Measurements from ENCODE around the gene KRT40.

The KRT40 gene

GRCh38 chr17:40995116-40995515 is 11.0 kb upstream of the KRT40 start:
- no peaks in the 10 kb centered on the region for H3K36me3 ChIP-seq (ENCODE audit: control insufficient read depth, low read depth, low read length)
- no peak overlapping the region for H3K27ac ChIP-seq (ENCODE audit: low read length)
- no peaks in the 10 kb centered on the region for H3K9me3 ChIP-seq (ENCODE audit: control insufficient read depth, low read depth, low read length)
- H3K4me1 ChIP-seq (ENCODE audit: control insufficient read depth, low read depth, low read length), result no peaks in the 10 kb centered on the region
- no peaks in the 10 kb centered on the region for H3K27me3 ChIP-seq (ENCODE audit: control insufficient read depth, insufficient read depth, low read length)
- H3K9ac ChIP-seq (ENCODE audit: low read length), result no peak overlapping the region
- no peak overlapping the region for H3K4me3 ChIP-seq (ENCODE audit: low read length)

DNA sequence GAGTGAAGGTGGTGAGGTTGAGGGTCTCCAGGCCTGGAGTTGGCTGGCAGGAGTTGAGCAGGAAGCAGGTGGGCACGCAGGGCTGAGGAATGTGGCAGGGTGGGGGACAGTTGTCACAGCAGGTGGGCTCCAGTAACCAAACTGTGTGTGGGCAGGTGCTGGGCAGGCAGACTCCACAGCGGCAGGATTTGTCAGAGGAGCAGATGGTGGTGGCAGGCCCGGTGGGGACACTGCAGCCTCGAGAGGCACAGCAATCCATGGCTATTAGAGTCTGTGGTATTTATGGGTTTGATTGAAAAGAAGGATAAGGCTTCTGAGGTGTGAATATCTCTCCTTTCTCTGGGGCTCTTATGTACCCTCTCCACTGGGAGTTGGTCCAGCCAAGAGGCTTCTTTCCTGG is 9.7 kb upstream of the KRT40 start, which contains the start of gene KRTAP3-3:
Gene KRTAP3-3, minus strand, starts transcription at position 326 of the 400 bp plus-strand sequence. Its CDS starts 67 bp downstream, at position 259.
- H3K27ac ChIP-seq (ENCODE audit: low read length), result no peak within 1 kb of the TSS
- H3K36me3 ChIP-seq (ENCODE audit: control insufficient read depth, low read depth, low read length), result no peaks in the 10 kb centered on the region
- no peaks in the 10 kb centered on the region for H3K27me3 ChIP-seq (ENCODE audit: control insufficient read depth, insufficient read depth, low read length)
- no peak within 1 kb of the TSS for H3K4me3 ChIP-seq (ENCODE audit: low read length)
- H3K9me3 ChIP-seq (ENCODE audit: control insufficient read depth, low read depth, low read length), result no peaks in the 10 kb centered on the region
- H3K4me1 ChIP-seq (ENCODE audit: control insufficient read depth, low read depth, low read length), result no peaks in the 10 kb centered on the region
- no peak within 1 kb of the TSS for H3K9ac ChIP-seq (ENCODE audit: low read length)

DNA sequence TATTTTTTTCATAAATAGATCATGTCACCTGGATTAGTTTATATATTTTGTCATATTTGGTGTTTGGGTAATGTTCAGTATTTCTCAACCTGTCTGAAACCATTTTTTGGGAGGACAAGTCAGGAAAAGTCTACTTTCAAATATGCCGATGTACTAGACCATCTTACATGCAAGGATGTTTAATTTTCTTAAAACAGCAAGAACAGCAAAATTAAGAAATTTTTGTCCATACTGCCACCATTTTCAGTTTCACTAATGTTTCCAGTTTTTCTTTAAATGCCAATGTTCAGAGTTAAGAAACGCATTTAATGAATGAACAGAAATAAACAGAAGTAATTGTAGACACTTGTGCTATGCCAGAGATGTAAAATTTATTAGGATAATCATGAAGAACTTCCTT is 9.0 kb upstream of the KRT40 start:
- Histone ChIP-seq H3K36me3 (ENCODE audit: control insufficient read depth, low read depth, low read length) (no peaks in the 10 kb centered on the region), H3K4me1 (ENCODE audit: control insufficient read depth, low read depth, low read length) (no peaks in the 10 kb centered on the region), H3K9ac (ENCODE audit: low read length) (no peak overlapping the region), H3K9me3 (ENCODE audit: control insufficient read depth, low read depth, low read length) (no peaks in the 10 kb centered on the region), H3K27me3 (ENCODE audit: control insufficient read depth, insufficient read depth, low read length) (no peaks in the 10 kb centered on the region), H3K27ac (ENCODE audit: low read length) (no peak overlapping the region), H3K4me3 (ENCODE audit: low read length) (no peak overlapping the region)

DNA sequence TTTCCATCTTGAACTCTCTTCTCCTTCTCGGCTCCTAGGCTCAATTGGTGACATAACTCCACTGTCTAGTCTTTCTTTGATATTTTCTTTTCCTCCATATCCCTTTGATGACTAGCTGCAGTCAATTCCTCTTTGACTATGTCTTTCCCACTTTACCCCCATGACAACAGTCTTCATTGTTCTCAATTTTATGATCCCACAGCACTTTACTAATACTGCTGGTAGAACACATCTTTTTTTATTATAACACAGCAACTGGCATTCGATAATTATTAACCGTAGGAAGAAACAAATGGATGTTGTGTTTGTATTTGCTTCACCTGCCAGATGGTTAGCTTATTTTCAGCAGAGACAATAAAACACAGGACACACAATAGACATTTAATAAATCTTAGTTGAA is 8.5 kb upstream of the KRT40 start:
- H3K36me3 ChIP-seq (ENCODE audit: control insufficient read depth, low read depth, low read length), result no peaks in the 10 kb centered on the region
- no peaks in the 10 kb centered on the region for H3K4me1 ChIP-seq (ENCODE audit: control insufficient read depth, low read depth, low read length)
- H3K9me3 ChIP-seq (ENCODE audit: control insufficient read depth, low read depth, low read length), result no peaks in the 10 kb centered on the region
- H3K9ac ChIP-seq (ENCODE audit: low read length), result no peak overlapping the region
- H3K27ac ChIP-seq (ENCODE audit: low read length), result no peak overlapping the region
- H3K4me3 ChIP-seq (ENCODE audit: low read length), result no peak overlapping the region
- H3K27me3 ChIP-seq (ENCODE audit: control insufficient read depth, insufficient read depth, low read length), result no peaks in the 10 kb centered on the region

GRCh38 chr17:40986920-40987319 is 2.8 kb upstream of the KRT40 start:
- Histone ChIP-seq H3K4me1 (ENCODE audit: control insufficient read depth, low read depth, low read length) (no peaks in the 10 kb centered on the region), H3K9ac (ENCODE audit: low read length) (no peak overlapping the region), H3K27me3 (ENCODE audit: control insufficient read depth, insufficient read depth, low read length) (no peaks in the 10 kb centered on the region), H3K9me3 (ENCODE audit: control insufficient read depth, low read depth, low read length) (no peaks in the 10 kb centered on the region), H3K27ac (ENCODE audit: low read length) (no peak overlapping the region), H3K4me3 (ENCODE audit: low read length) (no peak overlapping the region), H3K36me3 (ENCODE audit: control insufficient read depth, low read depth, low read length) (no peaks in the 10 kb centered on the region)

- H3K27ac ChIP-seq (ENCODE audit: low read length), result no peak overlapping the region
- H3K9ac ChIP-seq (ENCODE audit: low read length), result no peak overlapping the region
- H3K9me3 ChIP-seq (ENCODE audit: control insufficient read depth, low read depth, low read length), result no peaks in the 10 kb centered on the region
- H3K27me3 ChIP-seq (ENCODE audit: control insufficient read depth, insufficient read depth, low read length), result no peaks in the 10 kb centered on the region
- no peak overlapping the region for H3K4me3 ChIP-seq (ENCODE audit: low read length)
- no peaks in the 10 kb centered on the region for H3K36me3 ChIP-seq (ENCODE audit: control insufficient read depth, low read depth, low read length)
- peaks cover 10% of the 10 kb centered on the region for H3K4me1 ChIP-seq (ENCODE audit: control insufficient read depth, low read depth, low read length)
Measured at GRCh38 chr17:40981115-40981514, 3.0 kb downstream of the KRT40 start.

GRCh38 chr17:40980596-40980995 is 3.5 kb downstream of the KRT40 start:
- H3K27me3 ChIP-seq (ENCODE audit: control insufficient read depth, insufficient read depth, low read length), result no peaks in the 10 kb centered on the region
- H3K4me1 ChIP-seq (ENCODE audit: control insufficient read depth, low read depth, low read length), result peaks cover 10% of the 10 kb centered on the region
- H3K36me3 ChIP-seq (ENCODE audit: control insufficient read depth, low read depth, low read length), result no peaks in the 10 kb centered on the region
- H3K4me3 ChIP-seq (ENCODE audit: low read length), result no peak overlapping the region
- no peaks in the 10 kb centered on the region for H3K9me3 ChIP-seq (ENCODE audit: control insufficient read depth, low read depth, low read length)
- no peak overlapping the region for H3K27ac ChIP-seq (ENCODE audit: low read length)
- no peak overlapping the region for H3K9ac ChIP-seq (ENCODE audit: low read length)

DNA sequence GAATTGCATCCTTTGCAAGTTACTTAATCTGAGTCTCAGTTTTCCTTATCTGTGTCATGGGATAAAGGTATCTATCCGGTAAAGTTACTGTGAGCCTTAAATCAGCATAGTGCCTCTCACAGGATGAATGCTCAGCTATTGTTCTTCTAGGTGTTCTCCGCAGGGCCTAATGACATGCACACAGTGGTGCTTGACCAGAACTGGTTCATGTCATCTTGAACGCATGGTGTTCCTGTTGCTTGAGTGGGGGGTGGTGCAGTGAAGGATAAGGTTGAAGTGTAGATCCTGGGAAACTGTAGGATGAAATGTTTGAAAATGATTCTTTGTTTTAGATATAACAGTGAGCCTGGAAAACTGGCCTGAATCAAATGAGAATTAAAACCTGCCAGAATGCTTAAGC is 4.0 kb downstream of the KRT40 start:
- H3K27ac ChIP-seq (ENCODE audit: low read length), result no peak overlapping the region
- no peak overlapping the region for H3K9ac ChIP-seq (ENCODE audit: low read length)

DNA sequence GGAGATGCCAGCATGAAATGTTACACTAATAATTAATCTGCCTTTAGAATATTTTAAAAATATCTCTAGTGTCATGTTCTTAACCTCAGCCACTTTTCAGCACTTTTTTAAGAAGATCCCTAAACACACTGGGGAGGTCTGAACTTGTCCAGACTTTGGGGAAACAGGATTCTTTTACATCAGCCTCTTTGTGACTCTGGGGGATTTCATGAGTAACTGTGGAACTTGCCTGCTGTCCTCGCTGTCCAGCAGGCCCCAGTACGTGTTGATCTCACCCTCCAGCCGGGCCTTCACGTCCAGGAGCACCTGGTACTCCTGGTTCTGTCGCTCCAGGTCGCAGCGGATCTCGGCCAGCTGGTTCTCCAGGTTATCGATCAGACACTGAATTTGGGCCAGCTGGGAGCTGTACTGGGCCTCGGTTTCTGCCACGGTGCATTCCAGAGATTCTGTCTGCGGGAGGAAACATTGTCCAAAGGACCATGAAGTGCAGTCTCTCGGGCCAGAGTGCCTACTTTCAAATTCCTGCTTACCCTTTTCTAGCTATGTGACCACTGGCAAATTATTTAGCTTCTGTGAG is 5.5 kb downstream of the KRT40 start:
- Histone ChIP-seq H3K27me3 (ENCODE audit: control insufficient read depth, insufficient read depth, low read length) (no peaks in the 10 kb centered on the region), H3K36me3 (ENCODE audit: control insufficient read depth, low read depth, low read length) (no peaks in the 10 kb centered on the region), H3K9me3 (ENCODE audit: control insufficient read depth, low read depth, low read length) (no peaks in the 10 kb centered on the region), H3K4me3 (ENCODE audit: low read length) (no peak overlapping the region), H3K4me1 (ENCODE audit: control insufficient read depth, low read depth, low read length) (peaks cover 10% of the 10 kb centered on the region), H3K9ac (ENCODE audit: low read length) (no peak overlapping the region), H3K27ac (ENCODE audit: low read length) (no peak overlapping the region)

More for the DNA sequence above, 4.0 kb downstream of the KRT40 start:
- no peaks in the 10 kb centered on the region for H3K36me3 ChIP-seq (ENCODE audit: control insufficient read depth, low read depth, low read length)
- H3K4me1 ChIP-seq (ENCODE audit: control insufficient read depth, low read depth, low read length), result peaks cover 10% of the 10 kb centered on the region
- H3K27me3 ChIP-seq (ENCODE audit: control insufficient read depth, insufficient read depth, low read length), result no peaks in the 10 kb centered on the region
- no peaks in the 10 kb centered on the region for H3K9me3 ChIP-seq (ENCODE audit: control insufficient read depth, low read depth, low read length)
- H3K4me3 ChIP-seq (ENCODE audit: low read length), result no peak overlapping the region

GRCh38 chr17:40975516-40975915 is 8.6 kb downstream of the KRT40 start:
- no peak overlapping the region for H3K9ac ChIP-seq (ENCODE audit: low read length)
- H3K27me3 ChIP-seq (ENCODE audit: control insufficient read depth, insufficient read depth, low read length), result no peaks in the 10 kb centered on the region
- H3K4me1 ChIP-seq (ENCODE audit: control insufficient read depth, low read depth, low read length), result peaks cover 6% of the 10 kb centered on the region
- H3K9me3 ChIP-seq (ENCODE audit: control insufficient read depth, low read depth, low read length), result no peaks in the 10 kb centered on the region
- H3K27ac ChIP-seq (ENCODE audit: low read length), result no peak overlapping the region
- no peaks in the 10 kb centered on the region for H3K36me3 ChIP-seq (ENCODE audit: control insufficient read depth, low read depth, low read length)
- H3K4me3 ChIP-seq (ENCODE audit: low read length), result no peak overlapping the region

DNA sequence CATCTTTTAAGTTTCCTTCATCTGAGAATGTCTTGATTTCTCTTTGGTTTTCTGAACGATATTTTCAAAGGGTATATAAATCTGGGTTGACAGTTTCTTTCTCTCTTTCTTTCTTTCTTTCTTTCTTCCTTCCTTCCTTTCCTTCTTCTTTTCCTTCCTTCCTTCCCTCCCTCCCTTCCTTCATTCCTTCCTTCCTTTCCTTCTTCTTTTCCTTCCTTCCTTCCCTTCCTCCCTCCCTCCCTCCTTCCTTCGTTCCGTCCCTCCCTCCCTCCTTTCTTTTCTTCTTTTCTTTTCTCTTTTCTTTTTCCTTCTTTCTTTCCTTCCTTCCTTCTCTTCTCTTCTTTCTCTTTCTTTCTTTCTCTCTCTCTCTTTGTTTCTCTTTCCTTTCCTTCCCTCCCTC is 9.8 kb downstream of the KRT40 start:
- H3K9ac ChIP-seq (ENCODE audit: low read length), result no peak overlapping the region
- H3K27me3 ChIP-seq (ENCODE audit: control insufficient read depth, insufficient read depth, low read length), result no peaks in the 10 kb centered on the region
- H3K36me3 ChIP-seq (ENCODE audit: control insufficient read depth, low read depth, low read length), result no peaks in the 10 kb centered on the region
- H3K9me3 ChIP-seq (ENCODE audit: control insufficient read depth, low read depth, low read length), result no peaks in the 10 kb centered on the region
- H3K4me1 ChIP-seq (ENCODE audit: control insufficient read depth, low read depth, low read length), result no peaks in the 10 kb centered on the region
- no peak overlapping the region for H3K27ac ChIP-seq (ENCODE audit: low read length)
- H3K4me3 ChIP-seq (ENCODE audit: low read length), result no peak overlapping the region

DNA sequence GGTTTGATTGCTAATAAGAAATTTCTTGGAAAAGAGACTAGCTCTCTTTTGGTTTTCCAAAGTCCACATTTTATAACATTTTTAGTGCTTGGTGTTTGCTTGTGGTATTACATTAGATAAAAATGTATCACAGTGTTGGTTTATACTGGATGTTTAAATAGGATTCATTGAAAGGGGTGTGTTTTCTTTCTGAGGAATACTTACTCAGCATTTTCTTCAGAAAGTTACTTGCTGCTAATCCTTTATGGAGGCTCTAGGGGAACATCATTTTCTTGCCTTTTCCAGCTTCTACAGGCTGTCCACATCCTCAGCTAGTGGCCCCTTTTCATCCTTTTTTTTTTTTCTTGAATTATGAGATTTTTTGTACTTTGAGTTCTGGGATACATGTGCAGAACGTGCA is 16.5 kb downstream of the KRT40 start:
- Histone ChIP-seq H3K27ac (ENCODE audit: low read length) (no peak overlapping the region), H3K9me3 (ENCODE audit: control insufficient read depth, low read depth, low read length) (no peaks in the 10 kb centered on the region), H3K36me3 (ENCODE audit: control insufficient read depth, low read depth, low read length) (no peaks in the 10 kb centered on the region), H3K4me3 (ENCODE audit: low read length) (no peak overlapping the region), H3K27me3 (ENCODE audit: control insufficient read depth, insufficient read depth, low read length) (no peaks in the 10 kb centered on the region), H3K9ac (ENCODE audit: low read length) (no peak overlapping the region), H3K4me1 (ENCODE audit: control insufficient read depth, low read depth, low read length) (no peaks in the 10 kb centered on the region)
